Ramos (cell line): ENCODE measurements around the gene TBL1X.
"Not testable (repeated sequence)": the region's sequence is repeated elsewhere in the genome, so short reads cannot be mapped to it uniquely, and the experiment has no call there.

Experiments
- in situ Hi-C: fragments of 300-500 bp; cut with MboI; formaldehyde crosslinking; loops from one replicate; pipeline ENCODE4 v1.14.3; 2022; ENCODE audit warnings: low sequenced_read_pairs; ENCODE audit not compliant: unreplicated experiment

Gene TBL1X

DNA sequence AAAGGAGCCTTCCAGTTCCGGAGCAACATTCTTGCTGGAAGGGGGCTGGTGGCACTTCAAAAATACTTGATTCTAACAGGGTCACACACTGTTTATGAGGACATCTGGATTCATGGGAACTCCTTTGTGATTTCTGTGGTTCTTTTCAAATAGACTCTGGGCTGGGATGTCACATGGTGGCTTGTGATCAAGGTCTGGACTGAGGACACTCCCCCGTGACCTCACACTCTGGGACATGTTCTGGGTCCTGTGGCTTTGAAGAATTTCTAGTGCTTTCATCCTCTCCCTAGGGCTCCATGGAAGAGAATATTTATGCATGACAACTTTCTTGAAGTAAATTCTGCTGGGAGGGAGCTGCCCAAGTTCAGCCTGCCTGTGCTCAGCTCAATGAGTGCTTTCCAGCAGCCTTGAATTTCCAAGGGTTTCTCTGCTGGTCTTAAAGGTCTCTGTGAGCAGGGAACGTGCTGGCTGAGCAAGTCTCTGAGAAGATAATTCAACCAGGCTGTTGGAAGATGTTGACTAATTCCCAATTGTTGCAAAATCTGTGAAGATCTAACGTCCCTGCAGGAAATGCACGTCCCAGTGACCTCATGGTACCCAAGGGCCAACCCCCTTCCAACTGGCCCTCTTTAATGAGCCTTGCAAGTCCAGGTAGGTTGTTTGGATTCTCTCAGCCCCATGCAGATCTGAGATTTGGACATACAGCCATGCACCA is 264.5 kb downstream of the TBL1X start:
- in situ Hi-C loops = no loop called here

DNA sequence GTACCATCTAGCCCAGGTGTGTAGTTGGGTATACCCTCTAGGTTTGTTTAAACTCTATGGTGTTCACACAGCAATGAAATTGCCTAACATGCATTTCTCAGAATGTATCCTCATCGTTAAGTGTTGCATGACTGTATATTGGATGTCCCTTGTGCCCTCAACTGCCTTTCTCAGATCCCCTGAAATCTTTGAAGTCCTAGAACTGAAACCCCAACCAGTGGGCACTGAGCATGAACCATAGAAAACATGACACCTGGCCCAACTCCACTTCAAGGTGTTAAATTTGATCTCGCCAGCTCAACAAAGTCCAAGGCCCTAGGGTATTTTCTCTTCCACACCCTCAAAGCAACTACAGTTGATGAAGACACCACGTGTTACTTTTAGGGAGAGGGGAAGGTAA is 265.2 kb downstream of the TBL1X start:
- in situ Hi-C loops = no loop called here

DNA sequence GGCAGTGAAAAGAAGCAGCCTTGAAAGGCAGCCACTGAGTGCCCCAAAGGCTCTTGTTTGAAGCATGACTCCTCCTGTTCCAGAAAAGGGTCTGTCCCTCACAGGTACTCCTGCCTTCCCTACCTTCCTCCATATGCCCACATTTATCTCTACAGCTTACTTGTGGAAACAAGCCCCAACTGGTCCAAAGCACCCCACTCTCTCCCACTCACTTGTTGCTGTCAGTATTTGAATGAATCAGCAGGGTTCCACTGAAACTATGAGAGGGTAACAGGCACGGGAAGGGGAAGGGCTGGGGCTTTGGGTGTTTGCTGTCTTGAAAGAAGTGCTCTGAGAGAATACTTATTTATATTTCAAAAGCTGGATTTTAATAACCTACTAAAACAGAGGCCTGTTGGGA is 265.9 kb downstream of the TBL1X start:
- in situ Hi-C loops = no loop called here

DNA sequence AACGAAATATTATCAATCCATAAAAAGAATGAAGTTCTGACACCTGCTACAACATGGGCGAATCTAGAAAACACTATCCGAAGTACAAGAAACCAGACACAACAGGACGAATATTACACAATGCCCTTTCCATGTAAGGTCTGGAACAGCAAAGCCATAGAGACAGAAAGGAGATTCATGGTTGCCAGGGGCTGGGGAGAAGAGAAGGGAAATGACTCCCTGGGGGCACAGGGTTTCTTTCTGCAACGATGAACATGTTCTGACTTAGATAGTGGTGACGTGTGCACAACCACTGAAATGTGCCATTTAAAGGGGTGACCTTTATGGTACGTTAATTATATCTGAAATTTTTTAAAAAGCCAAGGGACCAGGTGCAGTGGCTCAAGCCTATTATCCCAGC is 272.5 kb downstream of the TBL1X start:
- in situ Hi-C loops = no loop called here

DNA sequence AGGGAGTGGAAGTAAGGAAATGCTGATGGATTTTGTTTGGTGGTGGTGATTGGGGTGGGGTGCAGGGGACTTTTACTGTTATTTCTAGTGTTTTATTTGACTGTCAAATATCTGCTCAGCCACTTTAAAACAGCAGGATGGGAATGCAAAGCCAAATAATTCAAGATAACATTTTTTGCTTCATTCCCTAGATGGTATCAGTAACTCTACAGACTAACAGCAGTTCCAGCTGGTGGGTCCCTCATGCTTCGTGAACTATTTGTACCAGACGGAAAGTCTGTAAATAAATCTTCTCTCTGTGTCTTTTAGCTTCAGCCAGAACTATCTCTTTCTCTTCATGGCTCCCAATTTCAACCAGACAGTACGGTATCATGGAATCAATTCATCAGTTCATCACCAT is 273.3 kb downstream of the TBL1X start:
- in situ Hi-C loops = no loop called here

DNA sequence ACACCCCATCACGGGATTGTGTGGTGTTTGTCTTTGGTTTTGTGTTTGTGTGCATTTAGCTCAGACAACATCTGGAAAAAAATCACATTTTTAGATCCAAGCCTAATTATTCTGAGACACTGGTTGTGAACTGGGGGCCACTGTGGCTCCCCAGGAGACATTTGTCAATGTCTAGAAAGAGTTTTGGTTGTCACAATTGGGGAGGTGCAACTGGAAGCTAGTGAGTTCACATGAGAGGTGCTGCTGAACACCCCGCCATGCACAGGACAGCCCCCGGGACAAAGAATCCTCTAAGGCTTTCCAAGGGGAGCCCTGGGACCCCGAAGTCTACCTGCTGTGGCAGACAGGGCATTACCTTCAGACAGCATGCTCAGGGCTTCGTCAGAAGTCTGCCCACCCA is 274.3 kb downstream of the TBL1X start:
- in situ Hi-C loops = no loop called here

DNA sequence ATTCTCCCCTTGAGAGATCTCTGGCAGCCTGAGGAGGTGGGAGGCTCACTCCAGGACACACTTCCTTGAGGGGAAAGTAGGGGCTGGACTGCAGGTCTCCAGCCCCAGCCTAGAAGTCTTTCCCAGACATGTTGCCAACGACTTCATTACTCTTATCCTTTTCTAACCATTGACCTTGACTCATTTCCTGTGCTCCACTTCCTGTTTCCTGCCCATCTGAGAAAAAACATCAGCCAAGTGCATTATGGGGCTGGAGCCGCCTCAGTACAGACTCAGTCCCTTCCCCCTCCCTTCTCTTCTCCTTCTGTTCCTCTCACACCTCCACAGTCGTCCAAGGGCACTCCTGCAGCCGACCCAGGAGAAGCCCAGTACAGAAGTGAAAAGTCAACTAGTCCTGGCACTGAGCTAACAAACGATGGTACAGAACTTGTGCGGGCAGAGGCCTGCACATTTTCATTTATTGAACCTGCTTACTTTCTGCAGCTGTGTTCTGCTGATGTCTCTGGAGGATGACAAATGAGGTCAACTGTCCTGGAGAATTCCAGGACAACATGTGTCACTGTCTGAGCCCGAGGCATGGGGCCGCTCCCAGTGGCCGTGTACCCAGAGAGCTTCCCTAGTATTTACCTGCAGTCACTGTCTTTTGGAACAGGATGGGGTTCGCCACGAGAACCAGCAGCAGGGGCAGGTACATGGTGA is 280.7 kb downstream of the TBL1X start:
- in situ Hi-C loops = no loop called here

DNA sequence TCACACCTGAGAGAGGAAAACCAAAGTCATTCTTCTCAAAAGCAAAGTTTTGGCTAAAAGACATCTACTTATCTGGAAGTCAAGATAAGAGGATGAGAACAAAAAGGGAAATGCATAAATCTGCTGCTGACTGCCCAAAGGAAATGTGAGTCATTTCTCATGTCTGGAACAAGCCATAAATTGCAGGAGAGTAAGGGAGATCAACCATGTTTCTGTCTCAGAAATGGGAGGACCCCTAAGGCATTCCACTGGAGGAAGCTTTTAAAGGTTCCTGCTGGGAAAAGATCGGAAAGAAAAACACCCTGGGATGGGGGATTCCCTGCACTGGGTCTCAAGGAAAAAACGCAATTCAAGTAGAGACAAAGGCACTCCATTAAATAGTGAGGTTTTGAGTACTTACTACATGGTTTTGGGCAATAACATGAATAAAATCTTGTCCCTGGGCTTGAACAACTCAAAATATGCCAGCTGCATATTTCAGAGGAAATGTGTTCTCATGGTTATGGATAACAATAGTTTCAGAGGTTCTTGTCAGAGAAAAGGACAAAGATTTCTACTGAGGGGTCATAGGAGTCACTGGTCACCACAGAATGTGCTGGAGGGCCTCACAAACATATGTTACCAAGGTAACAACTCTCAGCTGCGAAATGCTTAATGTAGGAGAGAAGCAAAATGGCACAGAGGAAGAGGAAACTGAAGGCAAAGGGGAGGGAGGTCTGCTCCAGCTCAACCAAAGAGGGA is 281.5 kb downstream of the TBL1X start:
- in situ Hi-C loops = no loop called here

DNA sequence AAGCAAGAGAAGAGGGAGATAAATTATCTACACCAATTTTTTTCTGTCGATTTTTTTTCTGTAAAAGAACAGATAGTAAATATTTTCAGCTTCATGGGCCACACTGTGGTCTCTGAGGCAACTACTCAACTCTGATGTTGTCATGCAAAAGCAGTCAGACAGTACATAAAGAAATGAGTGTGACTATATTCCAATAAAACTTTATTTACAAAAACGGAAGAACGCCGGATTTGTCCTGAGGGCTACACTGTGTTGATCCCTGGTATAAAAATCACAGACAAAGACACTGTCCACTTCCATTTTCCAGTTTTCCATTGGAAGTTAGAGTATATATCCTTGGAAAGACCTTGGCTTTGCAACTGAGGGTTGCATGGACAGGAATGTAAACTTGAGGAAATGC is 282.8 kb downstream of the TBL1X start:
- in situ Hi-C loops = no loop called here

DNA sequence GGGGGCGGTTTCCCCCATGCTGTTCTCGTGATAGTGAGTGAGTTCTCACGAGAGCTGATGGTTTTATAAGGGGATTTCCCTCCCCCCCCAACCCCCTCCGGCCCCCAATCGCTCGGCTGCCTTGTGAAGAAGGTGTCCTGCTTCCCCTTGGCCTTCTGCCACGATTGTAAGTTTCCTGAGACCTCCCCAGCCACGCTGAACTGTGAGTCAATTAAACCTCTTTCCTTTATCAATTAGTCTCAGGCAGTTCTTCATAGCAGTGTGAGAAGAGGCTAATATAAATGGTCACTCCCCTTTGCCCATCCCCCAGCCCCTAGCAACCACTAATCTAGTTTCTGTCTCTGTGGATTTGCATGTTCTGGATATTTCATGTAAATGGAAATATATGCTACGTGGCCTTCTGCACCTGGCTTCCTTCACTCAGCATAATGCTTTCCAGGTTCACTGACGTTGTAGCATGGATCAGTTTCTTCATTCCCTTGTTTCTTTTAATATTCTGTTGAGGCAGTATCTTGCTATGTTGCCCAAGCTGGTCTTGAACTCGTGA is 284.4 kb downstream of the TBL1X start:
- in situ Hi-C loops = no loop called here

DNA sequence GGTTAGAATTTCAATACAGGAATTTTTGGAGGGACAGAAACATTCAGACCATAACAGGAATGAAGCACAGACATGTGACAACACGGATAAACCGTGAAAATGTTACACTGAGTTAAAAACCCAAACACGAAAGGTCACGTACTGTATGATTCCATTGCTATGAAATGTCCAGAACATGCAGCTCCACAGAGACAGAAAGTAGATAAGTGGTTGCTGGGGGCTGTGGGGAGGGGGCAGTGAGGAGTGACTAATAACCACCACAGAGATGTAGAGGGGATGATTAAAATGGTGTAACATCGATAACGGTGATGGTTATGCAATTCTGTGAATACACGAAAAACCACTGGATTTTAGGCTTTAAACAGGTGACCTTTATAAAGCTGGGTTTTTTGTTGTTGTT is 292.5 kb downstream of the TBL1X start:
- in situ Hi-C loops = no loop called here

DNA sequence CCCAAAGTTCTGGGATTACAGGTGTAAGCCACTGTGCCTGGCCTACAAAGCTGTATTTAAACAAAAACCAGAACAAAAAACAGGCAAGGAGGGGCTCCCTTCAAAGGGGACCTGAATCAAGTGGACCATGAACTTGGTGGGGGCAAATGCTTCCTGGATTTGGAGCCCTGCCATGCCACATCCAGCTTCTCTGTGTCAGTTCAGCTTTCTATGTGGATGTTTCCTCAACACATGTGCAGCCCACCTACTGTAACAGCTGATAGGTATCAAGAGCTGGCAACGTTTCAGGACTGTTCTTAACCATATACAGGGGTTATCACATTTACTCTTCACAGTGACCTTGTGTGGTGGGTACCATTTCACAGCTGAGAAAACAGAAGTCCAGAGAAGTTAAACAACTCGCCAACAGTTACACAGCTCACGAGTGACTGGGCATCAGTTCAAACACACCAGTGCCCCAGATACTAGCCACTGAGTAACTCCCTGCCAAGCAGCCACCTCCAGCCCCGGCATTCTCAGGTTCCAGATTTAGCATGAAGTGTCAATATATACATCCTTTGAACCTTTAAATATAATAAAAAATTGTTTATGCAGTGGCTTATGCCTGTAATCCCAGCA is 293.3 kb downstream of the TBL1X start:
- in situ Hi-C loops = no loop called here

DNA sequence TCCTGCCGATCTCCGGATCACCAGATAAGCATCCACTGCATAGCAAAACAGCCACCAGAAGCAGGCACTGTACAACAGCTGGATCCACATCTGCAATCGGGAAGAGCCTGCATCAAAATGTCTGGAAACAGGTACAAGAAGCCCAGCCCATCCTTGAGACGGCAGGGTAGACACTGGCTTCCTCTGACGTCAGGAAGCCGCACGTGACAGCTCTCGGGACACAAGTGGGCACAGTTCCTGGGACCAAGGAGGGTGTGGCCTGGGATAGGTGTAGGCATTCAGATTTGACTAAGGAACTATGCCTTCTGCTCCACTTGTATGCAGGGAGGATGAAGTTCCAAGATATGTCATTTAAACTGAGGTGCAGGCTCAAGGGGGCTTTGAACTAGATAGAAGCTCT is 294.5 kb downstream of the TBL1X start:
- in situ Hi-C loops = no loop called here

DNA sequence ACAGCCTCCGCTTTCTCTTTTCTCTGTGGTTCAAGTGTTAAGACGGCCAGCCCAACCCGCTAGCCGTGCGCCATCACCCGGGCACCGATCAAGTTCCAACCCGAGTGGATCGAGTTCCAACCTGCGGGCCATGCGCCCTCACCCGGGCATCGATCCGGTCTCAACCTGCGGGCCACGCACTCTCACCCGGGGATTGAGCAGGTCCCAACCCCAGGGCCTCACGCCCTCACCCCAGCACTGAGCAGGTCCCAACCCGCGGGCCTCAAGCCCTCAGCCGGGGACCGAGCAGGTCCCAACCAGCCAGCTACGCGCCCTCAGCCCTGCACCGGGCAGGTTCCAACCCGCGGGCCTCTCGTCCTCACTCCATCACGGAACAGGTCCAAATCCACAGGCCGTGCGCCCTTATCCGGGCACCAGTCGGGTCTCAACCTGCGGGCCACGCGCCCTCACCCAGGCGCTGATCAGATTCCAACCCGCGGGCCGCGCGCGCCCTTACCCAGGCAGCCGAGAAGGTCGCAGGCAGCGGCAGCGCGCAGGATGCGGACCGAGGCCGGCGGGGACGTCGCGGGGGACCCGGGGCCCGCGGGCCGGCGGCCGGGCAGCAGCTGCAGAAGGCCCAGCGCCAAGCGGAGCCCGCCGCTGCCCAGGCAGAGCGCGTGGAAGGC is 300.3 kb downstream of the TBL1X start:
- in situ Hi-C loops = no loop called here

DNA sequence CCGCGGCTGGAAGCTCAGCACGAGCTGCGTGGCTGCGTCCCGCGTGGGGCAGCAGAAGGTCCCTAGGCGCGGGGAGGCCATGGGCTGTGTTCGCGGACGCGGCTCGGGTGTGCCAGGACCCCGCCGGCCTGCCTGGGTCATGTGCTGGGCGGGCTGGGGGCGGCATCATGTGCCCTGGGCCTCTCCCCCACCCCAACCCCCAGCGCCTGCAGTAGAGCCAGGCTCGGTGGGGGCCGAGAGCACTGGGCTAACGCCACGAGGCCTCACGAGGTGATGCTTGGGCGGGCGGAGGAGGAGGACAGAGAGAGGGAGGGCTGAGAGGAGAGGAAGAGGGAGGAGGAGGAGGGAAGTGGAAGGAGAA is 300.9 kb downstream of the TBL1X start, which contains the start of gene GPR143:
GPR143 (minus strand) TSS at position 111 of the 361 bp plus-strand sequence; CDS start at position 81, 30 bp downstream.
- in situ Hi-C loops = no loop called here

DNA sequence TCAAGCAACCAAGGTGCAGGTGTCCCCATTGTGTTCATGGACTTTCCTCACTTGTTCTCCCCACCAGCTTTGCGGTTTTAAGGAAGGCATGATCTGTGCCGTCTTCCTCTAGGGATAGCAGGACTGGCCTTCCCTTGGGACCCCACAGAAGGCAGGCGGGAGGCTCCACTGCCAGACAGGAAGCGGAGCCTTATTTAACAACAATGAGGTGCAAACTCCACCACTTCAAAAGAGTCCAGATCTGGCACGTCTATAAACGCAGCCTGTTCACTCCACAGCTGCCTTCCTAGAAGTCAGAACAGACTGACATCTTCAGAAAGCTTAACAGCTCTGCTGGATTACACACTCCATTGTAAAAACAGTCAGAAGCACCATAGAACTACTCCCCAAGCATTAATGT is 302.5 kb downstream of the TBL1X start:
- in situ Hi-C loops = no loop called here

DNA sequence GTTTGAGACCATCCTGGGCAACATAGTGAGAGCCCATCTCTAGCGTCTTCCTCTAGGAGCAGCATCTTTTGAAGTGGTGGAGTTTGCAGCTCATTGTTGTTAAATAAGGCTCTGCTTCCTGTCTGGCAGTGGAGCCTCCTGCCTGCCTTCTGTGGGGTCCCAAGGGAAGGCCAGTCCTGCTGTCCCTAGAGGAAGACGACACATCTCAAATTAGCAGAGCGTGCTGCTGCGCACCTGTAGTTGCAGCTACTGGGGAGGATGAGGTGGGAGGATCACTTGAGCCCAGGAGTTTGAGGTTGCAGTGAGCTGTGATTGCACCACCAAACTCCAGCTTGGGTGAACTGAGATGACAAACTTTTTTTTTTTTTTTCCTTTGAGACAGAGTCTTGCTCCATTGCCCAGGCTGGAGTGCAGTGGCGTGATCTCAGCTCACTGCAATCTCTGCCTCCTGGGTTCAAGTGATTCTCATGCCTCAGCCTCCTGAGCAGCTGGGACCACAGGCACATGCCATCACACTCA is 303.5 kb downstream of the TBL1X start:
- in situ Hi-C loops = not testable (repeated sequence)

DNA sequence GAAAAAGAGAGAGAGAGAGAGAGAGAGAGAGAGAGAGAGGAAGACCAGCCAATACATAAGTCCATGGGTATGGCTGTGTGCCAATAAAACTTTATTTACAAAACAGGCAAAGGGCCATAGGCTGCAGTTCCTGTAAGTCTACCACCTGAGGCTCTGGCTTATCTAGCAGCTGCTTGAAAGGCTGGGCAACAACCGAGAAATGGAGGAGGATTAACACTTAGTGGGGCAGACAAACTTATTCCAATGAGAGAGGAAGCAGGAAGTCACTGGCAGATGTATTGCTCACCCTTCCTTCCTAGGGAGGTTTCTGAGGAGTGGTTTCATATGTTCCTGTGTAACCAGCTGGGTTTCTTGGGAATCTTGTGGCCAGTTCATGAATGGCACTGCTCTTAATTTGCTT is 305.5 kb downstream of the TBL1X start:
- in situ Hi-C loops = no loop called here

DNA sequence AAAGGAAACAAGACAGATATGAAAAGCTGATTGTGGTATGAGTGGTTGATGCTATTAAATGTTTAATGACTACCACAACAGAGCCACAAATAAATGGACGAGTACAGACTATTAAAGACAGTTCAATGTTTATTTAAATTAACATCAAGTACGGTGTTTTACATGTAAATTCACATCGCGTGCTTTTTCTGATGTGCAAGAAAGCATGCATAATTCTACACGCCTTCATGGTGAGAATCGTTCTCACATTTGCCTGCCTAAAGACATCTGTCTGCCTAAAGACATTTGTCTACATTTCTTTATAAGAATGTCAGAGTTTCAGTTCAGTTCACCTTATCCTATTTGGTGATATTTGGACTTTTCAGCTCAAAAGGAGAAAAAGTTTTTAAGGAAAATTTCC is 308.1 kb downstream of the TBL1X start:
- in situ Hi-C loops = no loop called here

DNA sequence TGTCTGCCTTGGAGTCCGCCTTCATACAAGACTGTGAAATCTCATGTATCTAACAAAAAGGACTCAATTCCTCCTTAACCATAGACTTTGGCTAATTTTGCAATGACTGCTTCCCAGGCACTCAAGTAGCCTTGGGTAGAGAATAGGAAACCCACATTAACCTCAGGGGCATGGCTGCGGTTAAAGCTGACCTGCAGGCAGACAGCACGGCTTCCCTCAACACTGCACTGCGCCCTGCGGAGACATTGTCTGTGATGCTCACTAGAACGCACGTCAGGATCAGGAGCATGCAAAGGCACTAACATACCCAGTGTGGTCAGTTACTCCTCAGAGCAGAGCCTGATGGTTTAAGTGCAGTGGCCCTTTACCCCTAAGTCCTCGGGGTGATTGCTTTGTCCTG is 311.1 kb downstream of the TBL1X start:
- in situ Hi-C loops = no loop called here
